SK-N-SH (cell line): ENCODE data around the gene NFATC4. TPM values are rescaled to one million over a fixed set of nuclear protein-coding genes. Genes with fewer than 3 reads are reported as not detected.

Source experiments
- CTCF ChIA-PET: fragments of 300-600, 350-600 bp; formaldehyde crosslinking; extraction: SDS; loops from one replicate; lab custom pipeline; 2021; lab: Yijun Ruan, JAX
- POLR2A ChIA-PET: fragments of 350-600 bp; sonication (Branson Sonifier 250); formaldehyde crosslinking; extraction: SDS; loops from one replicate; lab custom pipeline; 2020; ENCODE audit warnings: antibody characterized with exemption, inconsistent platforms; lab: Yijun Ruan, JAX
- DNase-seq: peaks from one replicate; pipeline ENCODE4 v3.0.0; 2012
- H2AFZ ChIP-seq: fragments of 200-600 bp; sonication (generic); 2 replicates; pipeline ENCODE4 v1.8.1; 2016; ENCODE audit warnings: antibody characterized with exemption, mild to moderate bottlenecking, low read depth
- H3F3A ChIP-seq: fragments of 200-600 bp; sonication (generic); replicated peaks from 2 replicates; pipeline ENCODE3; 2016; ENCODE audit warnings: antibody characterized with exemption, mild to moderate bottlenecking; ENCODE audit not compliant: insufficient read depth
- H3K27ac ChIP-seq, 2 experiments: fragments of 200-500 bp in 1 of 2; fragments of 200-600 bp in 1 of 2; sonication (Bioruptor generic) in 1 of 2; sonication (generic), shearing (Covaris generic) in 1 of 2; 2 replicates each; pipeline versions ENCODE4 v1.5.1 to v1.6.1; 2014 to 2016; ENCODE audit warnings: low read depth in 2 of 2, inconsistent platforms in 1 of 2, low read length in 1 of 2, mild to moderate bottlenecking in 1 of 2, mixed read lengths in 1 of 2
- H3K27me3 ChIP-seq: fragments of 200-600 bp; sonication (generic), shearing (Covaris generic); 2 replicates; pipeline ENCODE4 v1.6.1; 2016; ENCODE audit warnings: mixed run types; ENCODE audit not compliant: insufficient read depth
- H3K36me3 ChIP-seq, 2 experiments: fragments of 200-500 bp in 1 of 2; fragments of 200-600 bp in 1 of 2; sonication (Bioruptor generic) in 1 of 2; sonication (generic) in 1 of 2; replicated peaks in 1 of 2; 2 replicates each; pipeline versions ENCODE3 to v1.5.1; 2014 to 2016; ENCODE audit warnings: low read length in 1 of 2, mild to moderate bottlenecking in 1 of 2; ENCODE audit not compliant: insufficient read depth in 2 of 2, control insufficient read depth in 1 of 2
- H3K4me1 ChIP-seq, 2 experiments: fragments of 200-500 bp in 1 of 2; fragments of 200-600 bp in 1 of 2; sonication (Bioruptor generic) in 1 of 2; sonication (generic), shearing (Covaris generic) in 1 of 2; 2 replicates each; pipeline versions ENCODE4 v1.5.1 to v1.6.1; 2014 to 2016; ENCODE audit warnings: low read depth in 1 of 2, low read length in 1 of 2, mixed run types in 1 of 2; ENCODE audit not compliant: insufficient read depth in 2 of 2, control insufficient read depth in 1 of 2
- H3K4me2 ChIP-seq: fragments of 200-600 bp; sonication (generic), shearing (Covaris generic); 2 replicates; pipeline ENCODE4 v1.6.1; 2017; ENCODE audit warnings: mixed run types
- H3K4me3 ChIP-seq, 2 experiments: fragments of 200-500 bp in 1 of 2; fragments of 200-600 bp in 1 of 2; sonication (Bioruptor generic) in 1 of 2; sonication (generic), shearing (Covaris generic) in 1 of 2; 2 replicates each; pipeline versions ENCODE4 v1.5.1 to v1.8.1; 2014 to 2016; ENCODE audit warnings: low read depth in 2 of 2, inconsistent platforms in 1 of 2, low read length in 1 of 2, mild to moderate bottlenecking in 1 of 2, mixed read lengths in 1 of 2, moderate library complexity in 1 of 2
- H3K79me2 ChIP-seq: fragments of 200-600 bp; sonication (generic); 2 replicates; pipeline ENCODE4 v1.8.1; 2017; ENCODE audit warnings: mild to moderate bottlenecking; ENCODE audit not compliant: insufficient read depth
- H3K9ac ChIP-seq: fragments of 200-600 bp; sonication (generic); 2 replicates; pipeline ENCODE4 v1.6.1; 2017; ENCODE audit warnings: mixed run types
- H3K9me2 ChIP-seq: fragments of 200-600 bp; sonication (generic); 2 replicates; pipeline ENCODE4 v1.6.1; 2017; ENCODE audit warnings: mixed run types
- H3K9me3 ChIP-seq: fragments of 200-600 bp; sonication (generic); 2 replicates; pipeline ENCODE4 v1.6.1; 2017; ENCODE audit warnings: mixed run types, mild to moderate bottlenecking, moderate library complexity
- H4K20me1 ChIP-seq: fragments of 200-600 bp; sonication (generic); 2 replicates; pipeline ENCODE4 v1.6.1; 2017; ENCODE audit warnings: mild to moderate bottlenecking, mixed run types; ENCODE audit not compliant: insufficient read depth
- ELF1 ChIP-seq: IDR thresholded peaks from 2 replicates; pipeline ENCODE4 v1.4.0; 2012
- EZH2phosphoT487 ChIP-seq: fragments of 200-600 bp; sonication (generic); IDR thresholded peaks from 2 replicates; pipeline ENCODE4 v1.6.1; 2017; ENCODE audit warnings: low read depth, mixed run types, mild to moderate bottlenecking, antibody characterized with exemption, moderate library complexity, borderline replicate concordance
- FOXJ3 ChIP-seq: sonication (generic); formaldehyde crosslinking; IDR thresholded peaks from 2 replicates; pipeline ENCODE4 v1.5.1; 2020; ENCODE audit warnings: mild to moderate bottlenecking, missing genetic modification reagents
- FOXM1 ChIP-seq: IDR thresholded peaks from 2 replicates; pipeline ENCODE4 v1.4.0; 2012; ENCODE audit warnings: low read depth, mild to moderate bottlenecking
- GABPA ChIP-seq: IDR thresholded peaks from 2 replicates; pipeline ENCODE4 v1.4.0; 2012; ENCODE audit warnings: low read depth, mild to moderate bottlenecking
- GATA2 ChIP-seq: sonication (generic); formaldehyde crosslinking; IDR thresholded peaks from 2 replicates; pipeline ENCODE4 v1.5.0; 2020; ENCODE audit warnings: mild to moderate bottlenecking, missing genetic modification reagents
- JUND ChIP-seq: IDR thresholded peaks from 2 replicates; pipeline ENCODE4 v1.4.0; 2012
- MXI1 ChIP-seq: IDR thresholded peaks from 2 replicates; pipeline ENCODE4 v1.6.1; 2012; ENCODE audit warnings: mild to moderate bottlenecking, low read depth, low read length, improper control_type of control experiment
- PBX3 ChIP-seq: IDR thresholded peaks from 2 replicates; pipeline ENCODE4; 2012
- POLR2AphosphoS5 ChIP-seq: IDR thresholded peaks from 2 replicates; pipeline ENCODE4 v1.6.1; 2012; ENCODE audit warnings: low read depth, low read length
- RFX5 ChIP-seq: IDR thresholded peaks from 2 replicates; pipeline ENCODE4 v1.6.1; 2012; ENCODE audit warnings: mild to moderate bottlenecking, improper control_type of control experiment, low read length
- SIN3A ChIP-seq: IDR thresholded peaks from 2 replicates; pipeline ENCODE4 v1.6.1; 2012; ENCODE audit warnings: low read depth, mild to moderate bottlenecking, low read length, moderate library complexity, borderline replicate concordance
- SMC3 ChIP-seq: IDR thresholded peaks from 2 replicates; pipeline ENCODE4 v1.6.1; 2012; ENCODE audit warnings: low read depth, low read length, improper control_type of control experiment
- TAF1 ChIP-seq: IDR thresholded peaks from 2 replicates; pipeline ENCODE4 v1.6.1; 2012; ENCODE audit warnings: low read depth, mild to moderate bottlenecking, low read length, moderate library complexity, borderline replicate concordance
- TCF12 ChIP-seq: IDR thresholded peaks from 2 replicates; pipeline ENCODE4 v1.4.0; 2012
- USF2 ChIP-seq: fragments of 150-350 bp; IDR thresholded peaks from 2 replicates; pipeline ENCODE4 v1.6.1; 2017; ENCODE audit warnings: antibody characterized with exemption, low read length, low read depth, borderline replicate concordance
- ZBTB33 ChIP-seq: IDR thresholded peaks from 2 replicates; pipeline ENCODE4 v1.4.0; 2012; ENCODE audit warnings: low read depth, borderline replicate concordance
- WGBS: methylation state at CpG from one replicate; pipeline ENCODE4 v1.1.6; 2017; ENCODE audit warnings: low lambda C conversion rate; 5-methylcytosine and 5-hydroxymethylcytosine counted together
- polyA plus RNA-seq, 3 experiments: library from polyadenylated mRNA; depleted of rRNA; stranded (reverse); fragments of >200 nt; gene quantifications; 2 replicates each; pipeline ENCODE4 v1.2.3, GENCODE V29; 2012
- TF ChIP-seq, protein P1 (sequence below): fragments of 200-600 bp; sonication (generic); IDR thresholded peaks from 2 replicates; pipeline ENCODE4 v1.6.1; 2017; ENCODE audit warnings: antibody characterized with exemption, mild to moderate bottlenecking, moderate library complexity

The NFATC4 gene
- polyA plus RNA-seq, 1 of the 3 experiments (the other 2 are of a cell fraction) = 25.3 TPM

GRCh38 chr14:24382064-24382371, 14.0 kb downstream of the NFATC4 start:
- no peaks in the 10 kb centered on the region for H3K9me2 ChIP-seq
- no peak overlapping the region for H3K4me3 ChIP-seq
- H3K27ac ChIP-seq = peak overlapping the region in 1 of 2 experiments; percentile 44; a peak in 1 of 4 replicates
- no peaks in the 10 kb centered on the region for H3F3A ChIP-seq
- H3K27me3 ChIP-seq = no peaks in the 10 kb centered on the region
- H3K4me1 ChIP-seq = peaks cover 0 to 17% of the 10 kb centered on the region in 2 experiments; a peak in 1 of 4 replicates
- H3K79me2 ChIP-seq = no peaks in the 10 kb centered on the region
- H3K36me3 ChIP-seq = peaks cover 0 to 7% of the 10 kb centered on the region in 2 experiments
- TF ChIP-seq MXI1 = no peak
- TF ChIP-seq, all 33 proteins: peak for 0
- no peak for DNase-seq
- no peaks in the 10 kb centered on the region for H3K9me3 ChIP-seq
- no peak overlapping the region for H2AFZ ChIP-seq
- CTCF ChIA-PET = interaction anchor here (0.7 to 2.1 kb wide), 4 partner anchors 16 to 50 kb away, joined by 3 to 12 read pairs (median 8); no protein-coding TSS in a partner anchor
- POLR2A ChIA-PET = no interaction called here
- WGBS = 66% methylated on average over 4 of the region's 4 CpGs
- no peaks in the 10 kb centered on the region for H4K20me1 ChIP-seq
- no peak overlapping the region for H3K4me2 ChIP-seq
- H3K9ac ChIP-seq = no peak overlapping the region

GRCh38 chr14:24384169-24384568, 16.2 kb downstream of the NFATC4 start:
- Histone ChIP-seq H3K4me3 (no peak overlapping the region), H3K9ac (no peak overlapping the region), H3K27ac (no peak overlapping the region), H3F3A (peaks cover 5% of the 10 kb centered on the region), H3K9me3 (no peaks in the 10 kb centered on the region), H3K79me2 (no peaks in the 10 kb centered on the region), H3K4me2 (no peak overlapping the region), H2AFZ (no peak overlapping the region), H3K4me1 (peaks cover 0 to 12% of the 10 kb centered on the region in 2 experiments; a peak in 1 of 4 replicates), H3K27me3 (no peaks in the 10 kb centered on the region), H3K9me2 (no peaks in the 10 kb centered on the region), H3K36me3 (no peaks in the 10 kb centered on the region), H4K20me1 (no peaks in the 10 kb centered on the region)
- ChIA-PET POLR2A (no interaction called here), CTCF (interaction anchor here (0.7 to 1.7 kb wide), 3 partner anchors 16 to 53 kb away, joined by 3 to 5 read pairs (median 4); no protein-coding TSS in a partner anchor)
- TF ChIP-seq, protein P1, sequence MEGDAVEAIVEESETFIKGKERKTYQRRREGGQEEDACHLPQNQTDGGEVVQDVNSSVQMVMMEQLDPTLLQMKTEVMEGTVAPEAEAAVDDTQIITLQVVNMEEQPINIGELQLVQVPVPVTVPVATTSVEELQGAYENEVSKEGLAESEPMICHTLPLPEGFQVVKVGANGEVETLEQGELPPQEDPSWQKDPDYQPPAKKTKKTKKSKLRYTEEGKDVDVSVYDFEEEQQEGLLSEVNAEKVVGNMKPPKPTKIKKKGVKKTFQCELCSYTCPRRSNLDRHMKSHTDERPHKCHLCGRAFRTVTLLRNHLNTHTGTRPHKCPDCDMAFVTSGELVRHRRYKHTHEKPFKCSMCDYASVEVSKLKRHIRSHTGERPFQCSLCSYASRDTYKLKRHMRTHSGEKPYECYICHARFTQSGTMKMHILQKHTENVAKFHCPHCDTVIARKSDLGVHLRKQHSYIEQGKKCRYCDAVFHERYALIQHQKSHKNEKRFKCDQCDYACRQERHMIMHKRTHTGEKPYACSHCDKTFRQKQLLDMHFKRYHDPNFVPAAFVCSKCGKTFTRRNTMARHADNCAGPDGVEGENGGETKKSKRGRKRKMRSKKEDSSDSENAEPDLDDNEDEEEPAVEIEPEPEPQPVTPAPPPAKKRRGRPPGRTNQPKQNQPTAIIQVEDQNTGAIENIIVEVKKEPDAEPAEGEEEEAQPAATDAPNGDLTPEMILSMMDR = no peak
- TF ChIP-seq TAF1 = no peak
- TF ChIP-seq SMC3 = no peak
- no peak for TF ChIP-seq TCF12
- TF ChIP-seq EZH2phosphoT487 = no peak
- no peak for TF ChIP-seq GABPA
- no peak for TF ChIP-seq MXI1
- no peak for TF ChIP-seq ELF1
- 76% methylated on average over 4 of the region's 4 CpGs for WGBS
- DNase-seq = no peak

DNA sequence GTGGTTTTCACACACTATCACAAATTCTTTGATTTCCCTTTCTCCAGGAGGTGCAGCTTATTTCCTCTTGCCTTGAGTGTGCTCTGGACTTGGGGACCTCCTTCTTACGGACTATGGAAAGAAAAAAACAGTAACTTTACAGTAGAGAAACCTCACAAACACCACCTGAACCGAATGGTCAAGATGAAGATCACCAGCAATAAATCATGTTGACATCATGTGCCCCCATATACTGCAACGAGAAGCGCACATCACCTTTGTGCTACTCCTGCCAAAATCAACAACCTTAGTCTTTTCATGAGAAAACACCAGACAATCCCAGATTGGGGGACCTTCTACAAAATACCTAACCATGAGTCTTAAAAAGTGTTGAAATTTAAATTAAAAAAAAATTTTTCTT, 17.5 kb downstream of the NFATC4 start:
- WGBS = 60% methylated on average over 4 of the region's 4 CpGs
- peaks cover 5% of the 10 kb centered on the region for H3F3A ChIP-seq
- no peaks in the 10 kb centered on the region for H3K36me3 ChIP-seq
- peaks cover 0 to 12% of the 10 kb centered on the region in 2 experiments; a peak in 1 of 4 replicates for H3K4me1 ChIP-seq
- no peak overlapping the region for H3K4me2 ChIP-seq
- DNase-seq = no peak
- no peak overlapping the region for H3K4me3 ChIP-seq
- no peak overlapping the region for H3K27ac ChIP-seq
- no peaks in the 10 kb centered on the region for H3K9me3 ChIP-seq
- POLR2A ChIA-PET = no interaction called here
- H4K20me1 ChIP-seq = no peaks in the 10 kb centered on the region
- H2AFZ ChIP-seq = no peak overlapping the region
- CTCF ChIA-PET = interaction anchor here (1.1 to 1.7 kb wide), 4 partner anchors 46 to 54 kb away, joined by 3 to 4 read pairs (median 4); no protein-coding TSS in a partner anchor
- no peaks in the 10 kb centered on the region for H3K9me2 ChIP-seq
- H3K9ac ChIP-seq = no peak overlapping the region
- H3K27me3 ChIP-seq = no peaks in the 10 kb centered on the region
- no peaks in the 10 kb centered on the region for H3K79me2 ChIP-seq
- TF ChIP-seq RFX5 = no peak
- no peak for TF ChIP-seq POLR2AphosphoS5
- TF ChIP-seq ZBTB33 = no peak
- TF ChIP-seq PBX3 = no peak
- no peak for TF ChIP-seq EZH2phosphoT487
- no peak for TF ChIP-seq USF2
- no peak for TF ChIP-seq FOXJ3 (CRISPR knock-in tag)
- no peak for TF ChIP-seq JUND
- TF ChIP-seq GATA2 (CRISPR knock-in tag) = no peak
- no peak for TF ChIP-seq FOXM1
- TF ChIP-seq SIN3A = no peak
